Measurements from ENCODE around the gene LRRTM4. TPM values are rescaled to one million over a fixed set of nuclear protein-coding genes. Genes with fewer than 3 reads are reported as not detected.
A peak's percentile ranks its signal among the peaks of the same experiment; 100 is the strongest.

LRRTM4 gene
- polyA plus RNA-seq, 3 donors = 1.2 to 1.8 (median 1.8) TPM

DNA sequence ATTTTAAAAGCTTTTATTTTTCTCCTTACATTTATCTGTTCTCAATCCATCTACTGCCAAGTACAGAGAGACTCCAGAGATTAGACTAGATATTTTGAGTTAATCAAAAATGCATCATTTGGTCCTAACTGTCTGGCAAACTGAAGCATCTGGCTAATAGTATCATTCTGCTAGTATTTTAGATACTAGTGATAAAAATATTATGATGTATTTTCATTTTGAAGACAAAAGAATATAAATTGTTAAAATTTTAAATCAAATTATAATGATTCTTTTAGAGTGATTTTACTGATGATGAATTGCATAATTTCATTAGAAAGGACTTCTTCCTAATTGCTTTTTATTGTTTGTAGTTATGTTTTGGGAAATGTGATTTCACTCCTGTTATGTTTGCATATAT is 584.0 kb downstream of the LRRTM4 start:
- no peak for DNase-seq (ENCODE audit: low read depth in 3 of 3, low spot score in 2 of 3)

DNA sequence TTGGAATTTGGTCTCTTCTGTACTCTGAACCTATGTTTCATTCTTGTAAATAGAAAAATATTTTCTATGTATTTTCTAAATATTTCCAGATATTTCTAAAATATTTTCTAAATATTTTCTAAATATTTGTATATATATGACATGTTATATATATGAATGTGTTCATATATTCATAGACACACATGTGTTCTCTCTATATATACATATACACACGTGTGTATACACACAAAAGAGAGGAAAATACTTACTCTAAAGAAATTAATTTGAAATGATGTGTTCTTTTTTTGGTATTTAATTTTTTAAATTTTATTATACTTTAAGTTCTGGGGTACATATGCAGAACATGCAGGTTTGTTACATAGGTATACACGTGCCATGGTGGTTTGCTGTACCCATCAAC is 589.6 kb downstream of the LRRTM4 start:
- no peak for DNase-seq (ENCODE audit: low read depth in 3 of 3, low spot score in 2 of 3)

DNA sequence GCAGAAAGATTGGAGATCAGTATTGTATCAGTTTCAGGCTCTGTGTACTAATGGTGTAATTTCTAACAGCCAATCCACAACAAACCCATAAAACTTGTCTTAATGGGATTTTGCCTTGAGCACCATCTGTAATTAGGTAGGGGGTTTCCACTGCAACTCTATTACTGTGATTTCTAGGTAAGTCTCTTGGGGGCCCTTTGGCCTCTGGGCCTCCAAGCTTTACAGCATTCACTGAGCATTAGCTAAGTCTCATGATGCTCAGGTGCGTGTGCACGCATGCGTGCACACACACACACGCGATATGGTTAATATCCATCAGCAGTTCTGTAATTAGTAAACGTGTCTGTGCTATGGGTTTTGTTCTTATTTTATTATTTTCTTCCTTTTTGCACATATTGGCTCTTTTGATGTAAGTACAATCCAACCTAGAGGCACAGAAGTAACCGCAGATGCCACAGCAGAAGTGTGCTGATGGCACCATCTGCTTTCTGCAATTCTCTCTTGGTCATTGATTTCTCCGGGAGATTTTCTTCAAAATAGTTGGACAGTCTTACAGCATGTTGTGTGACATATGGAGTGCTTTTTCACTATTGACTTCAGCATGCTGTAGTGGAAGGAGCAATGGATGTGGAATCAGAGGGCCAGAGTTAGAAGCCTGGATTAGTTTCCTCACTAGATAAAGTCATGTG is 592.0 kb downstream of the LRRTM4 start:
- DNase-seq (ENCODE audit: low read depth in 3 of 3, low spot score in 2 of 3) = no peak

DNA sequence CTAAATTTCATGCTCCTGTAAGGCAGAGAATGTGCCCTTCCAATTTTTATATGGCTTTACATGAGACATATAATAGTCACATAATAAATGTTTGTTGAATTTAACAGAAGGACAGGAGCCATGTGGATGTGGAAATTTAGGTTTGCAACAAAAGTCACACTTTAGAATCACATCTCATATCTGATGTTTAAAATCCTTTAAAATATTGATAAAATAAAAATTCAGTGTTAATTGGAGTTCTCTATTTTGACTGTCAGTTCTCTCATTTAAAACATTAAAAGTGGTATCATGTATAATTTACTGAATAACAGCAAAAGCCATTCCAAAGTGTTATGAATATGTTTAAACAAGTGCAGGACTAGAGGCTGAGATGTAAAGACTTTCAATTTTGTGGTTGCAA is 594.1 kb downstream of the LRRTM4 start:
- DNase-seq (ENCODE audit: low read depth in 3 of 3, low spot score in 2 of 3) = no peak

- no peak for DNase-seq (ENCODE audit: low read depth in 3 of 3, low spot score in 2 of 3)
Observed at GRCh38 chr2:76921006-76921405, 601.2 kb downstream of the LRRTM4 start.

DNA sequence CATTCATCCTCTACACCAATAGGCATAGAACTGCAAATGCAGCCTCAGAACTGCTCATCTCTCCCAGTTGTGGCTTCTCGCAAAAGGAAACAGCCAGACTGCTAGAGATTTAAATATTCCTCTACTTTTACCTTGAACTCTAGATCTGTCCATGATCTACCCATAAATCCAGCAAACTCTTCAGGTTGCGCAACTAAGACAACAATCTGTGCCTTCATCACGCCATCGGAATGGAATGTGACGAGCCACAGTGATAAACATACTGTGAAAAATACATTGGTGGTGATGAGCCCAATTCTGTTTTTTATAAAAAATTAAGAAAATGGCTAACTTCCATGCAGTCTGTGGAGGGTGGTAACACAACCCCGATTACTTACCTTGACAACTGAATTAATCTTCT is 626.7 kb downstream of the LRRTM4 start:
- DNase-seq (ENCODE audit: low read depth in 3 of 3, low spot score in 2 of 3) = no peak

DNA sequence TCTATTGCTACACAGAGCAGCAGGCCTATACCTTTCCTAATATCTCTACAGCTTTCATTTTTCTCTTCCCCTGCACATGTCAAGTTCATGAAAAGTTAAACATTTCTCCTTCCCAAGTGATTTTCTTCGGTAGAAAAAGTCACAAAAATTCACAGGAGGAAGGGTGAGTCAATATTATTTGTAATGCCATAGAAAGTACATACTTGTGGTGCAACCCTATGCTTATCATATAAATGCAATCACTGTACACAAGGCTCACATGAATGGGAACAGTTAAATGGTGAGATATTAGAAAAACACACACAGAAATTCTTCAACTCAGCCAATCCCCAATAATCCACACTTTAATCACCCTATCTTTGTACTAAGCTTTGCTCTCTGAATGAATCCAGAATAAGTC is 651.6 kb downstream of the LRRTM4 start:
- DNase-seq (ENCODE audit: low read depth in 3 of 3, low spot score in 2 of 3) = no peak

DNA sequence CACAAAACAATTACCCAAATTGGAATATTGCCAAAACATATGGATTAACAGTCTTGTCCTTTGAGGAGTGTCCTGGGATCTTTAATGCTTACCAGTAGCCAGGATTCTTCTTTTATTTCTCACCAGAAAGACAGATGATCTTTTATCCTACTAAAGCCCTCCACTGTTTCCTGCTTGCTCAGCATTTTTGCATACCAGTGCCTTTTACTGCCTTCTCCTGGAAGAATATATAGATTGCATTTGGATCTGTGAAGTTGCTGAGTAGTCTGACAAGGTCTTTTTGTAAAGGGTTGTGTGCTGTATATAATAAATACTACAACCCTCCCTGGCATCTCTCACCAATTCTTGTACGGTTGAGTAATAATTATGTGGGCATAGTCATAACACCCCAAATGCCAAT is 652.2 kb downstream of the LRRTM4 start:
- DNase-seq (ENCODE audit: low read depth in 3 of 3, low spot score in 2 of 3) = no peak

GRCh38 chr2:76867854-76868253 is 654.3 kb downstream of the LRRTM4 start:
- no peak for DNase-seq (ENCODE audit: low read depth in 3 of 3, low spot score in 2 of 3)

DNA sequence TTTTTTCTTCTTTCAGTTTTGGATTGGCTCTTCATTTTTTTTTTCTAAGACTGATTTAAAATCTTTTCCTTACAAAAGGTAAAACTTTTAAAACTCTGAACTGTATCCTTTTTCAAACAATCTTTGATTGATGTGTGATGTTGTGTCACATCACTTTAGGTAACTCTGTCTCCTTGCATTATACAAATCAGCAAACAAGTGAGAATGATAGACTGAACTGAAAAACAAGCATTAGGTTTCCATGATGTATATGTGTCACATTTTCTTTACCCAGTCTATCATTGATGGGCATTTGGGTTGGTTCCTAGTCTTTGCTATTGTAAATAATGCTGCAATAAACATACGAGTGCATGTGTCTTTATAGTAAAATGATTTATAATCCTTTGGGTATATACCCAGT is 655.7 kb downstream of the LRRTM4 start:
- no peak for DNase-seq (ENCODE audit: low read depth in 3 of 3, low spot score in 2 of 3)

DNA sequence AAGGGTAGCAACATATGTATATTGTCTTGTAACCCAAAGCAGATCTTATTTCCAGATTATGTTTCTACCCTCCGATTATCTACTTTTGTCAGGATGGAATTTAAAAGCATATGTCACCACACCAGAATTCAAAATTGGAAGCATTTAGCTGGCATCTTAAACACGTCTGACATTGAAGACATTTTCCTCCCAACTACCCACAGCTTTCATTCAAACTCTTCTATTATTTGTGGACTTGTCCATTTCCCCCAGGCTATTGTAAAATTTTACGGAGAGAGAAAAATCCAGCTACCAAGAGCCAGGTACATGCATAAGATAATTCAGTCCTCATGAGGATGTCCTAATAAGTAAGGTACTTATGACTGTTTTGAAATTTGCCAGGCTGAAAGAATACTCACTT is 659.3 kb downstream of the LRRTM4 start:
- DNase-seq (ENCODE audit: low read depth in 3 of 3, low spot score in 2 of 3) = no peak

DNA sequence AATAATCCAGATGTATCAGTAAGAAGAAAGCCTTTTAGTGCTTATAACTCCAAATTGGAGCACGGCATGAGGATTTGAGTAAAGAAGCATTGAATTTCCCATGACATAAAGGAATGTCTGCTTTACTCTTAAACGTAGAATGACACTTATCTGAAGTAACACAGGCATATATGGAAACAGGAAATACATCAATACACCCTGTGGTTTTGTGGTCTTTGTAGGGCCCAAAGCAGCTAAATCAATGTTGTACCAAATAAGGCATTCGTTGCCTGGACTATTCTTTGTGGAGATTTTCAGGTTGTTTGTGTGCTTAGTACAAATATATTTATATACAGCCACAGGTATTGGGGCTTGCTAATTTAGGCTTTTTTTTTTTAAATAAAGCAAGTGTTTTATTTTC is 660.5 kb downstream of the LRRTM4 start:
- DNase-seq (ENCODE audit: low read depth in 3 of 3, low spot score in 2 of 3) = no peak

DNA sequence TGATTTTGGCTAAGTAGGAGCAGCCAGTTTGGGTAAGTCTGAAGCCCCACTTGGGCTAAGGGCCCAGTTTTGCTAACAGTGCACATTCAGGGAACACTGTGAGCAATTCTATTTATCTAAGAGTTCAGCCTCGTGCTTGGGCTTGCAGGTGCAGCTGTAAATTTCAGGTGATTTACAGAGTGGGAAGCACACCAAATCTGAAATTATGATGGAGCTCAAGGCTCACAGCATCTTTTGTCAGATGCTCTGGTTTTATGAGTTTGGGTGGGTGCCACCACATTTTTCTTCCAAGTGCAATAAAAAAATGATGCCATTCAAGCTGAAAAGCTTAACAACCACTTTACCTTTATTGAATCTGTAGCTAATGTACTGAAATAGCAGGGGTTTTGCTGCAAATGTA is 671.2 kb downstream of the LRRTM4 start:
- no peak for DNase-seq (ENCODE audit: low read depth in 3 of 3, low spot score in 2 of 3)

GRCh38 chr2:76849086-76849485 is 673.1 kb downstream of the LRRTM4 start:
- DNase-seq (ENCODE audit: low read depth in 3 of 3, low spot score in 2 of 3) = no peak

GRCh38 chr2:76839826-76840225 is 682.4 kb downstream of the LRRTM4 start:
- no peak for DNase-seq (ENCODE audit: low read depth in 3 of 3, low spot score in 2 of 3)

DNA sequence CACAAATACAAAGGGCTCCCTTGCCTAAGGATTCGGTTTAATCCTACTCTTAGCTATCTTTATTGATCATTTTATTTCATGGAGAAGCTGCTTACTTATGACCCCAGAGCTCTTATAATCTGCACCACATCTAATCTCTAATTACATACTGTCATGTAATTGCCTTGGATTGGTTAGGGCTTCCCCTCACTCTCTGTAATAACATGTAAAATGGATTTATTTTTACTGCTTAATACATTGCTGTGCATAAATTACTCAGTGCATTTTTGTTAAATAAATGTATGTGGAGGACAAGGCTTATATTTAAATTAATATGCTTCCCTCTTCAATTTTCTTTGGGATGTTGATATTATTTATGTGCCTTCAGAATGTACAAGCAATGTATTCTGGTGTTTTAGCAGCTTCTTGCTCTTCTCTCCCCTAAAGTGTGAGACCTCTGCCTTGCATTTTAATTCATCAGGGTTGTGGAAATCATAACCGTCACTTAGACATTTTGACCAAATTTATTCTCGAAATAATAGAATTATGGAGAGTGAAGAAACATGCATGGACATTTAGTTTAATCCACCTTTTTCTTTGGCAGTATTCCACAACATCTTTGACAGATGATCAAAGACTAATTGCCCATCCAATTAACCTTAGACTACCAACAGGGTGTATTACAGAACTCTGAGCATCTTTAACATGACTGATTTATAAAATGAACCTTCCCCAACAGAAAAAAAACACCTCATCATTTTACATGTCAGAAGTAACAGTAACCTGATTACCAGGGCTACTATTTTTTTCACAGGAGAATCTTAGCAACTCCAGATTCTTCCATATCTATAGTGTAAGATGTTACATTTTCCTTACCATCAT is 692.6 kb downstream of the LRRTM4 start:
- DNase-seq (ENCODE audit: low read depth in 3 of 3, low spot score in 2 of 3) = no peak

DNA sequence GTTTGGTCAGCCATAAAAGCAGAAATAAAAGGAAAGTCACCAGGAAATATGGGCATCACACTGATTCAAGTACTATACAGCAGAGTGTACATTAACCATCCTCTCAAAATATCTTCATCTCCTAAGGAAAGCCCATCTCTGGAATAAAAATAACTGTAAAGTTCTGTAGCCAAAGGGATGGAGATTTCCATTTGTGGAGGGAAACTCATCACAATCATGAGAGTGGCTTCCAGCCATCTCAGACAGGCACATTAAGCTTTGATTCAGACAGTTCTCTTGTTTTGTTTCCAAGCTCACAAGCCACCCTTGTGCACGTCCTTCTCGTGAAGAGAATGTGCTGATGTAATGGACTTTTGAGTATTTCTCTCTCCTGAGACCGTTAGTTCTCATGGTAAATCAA is 695.5 kb downstream of the LRRTM4 start:
- DNase-seq (ENCODE audit: low read depth in 3 of 3, low spot score in 2 of 3) = no peak

DNA sequence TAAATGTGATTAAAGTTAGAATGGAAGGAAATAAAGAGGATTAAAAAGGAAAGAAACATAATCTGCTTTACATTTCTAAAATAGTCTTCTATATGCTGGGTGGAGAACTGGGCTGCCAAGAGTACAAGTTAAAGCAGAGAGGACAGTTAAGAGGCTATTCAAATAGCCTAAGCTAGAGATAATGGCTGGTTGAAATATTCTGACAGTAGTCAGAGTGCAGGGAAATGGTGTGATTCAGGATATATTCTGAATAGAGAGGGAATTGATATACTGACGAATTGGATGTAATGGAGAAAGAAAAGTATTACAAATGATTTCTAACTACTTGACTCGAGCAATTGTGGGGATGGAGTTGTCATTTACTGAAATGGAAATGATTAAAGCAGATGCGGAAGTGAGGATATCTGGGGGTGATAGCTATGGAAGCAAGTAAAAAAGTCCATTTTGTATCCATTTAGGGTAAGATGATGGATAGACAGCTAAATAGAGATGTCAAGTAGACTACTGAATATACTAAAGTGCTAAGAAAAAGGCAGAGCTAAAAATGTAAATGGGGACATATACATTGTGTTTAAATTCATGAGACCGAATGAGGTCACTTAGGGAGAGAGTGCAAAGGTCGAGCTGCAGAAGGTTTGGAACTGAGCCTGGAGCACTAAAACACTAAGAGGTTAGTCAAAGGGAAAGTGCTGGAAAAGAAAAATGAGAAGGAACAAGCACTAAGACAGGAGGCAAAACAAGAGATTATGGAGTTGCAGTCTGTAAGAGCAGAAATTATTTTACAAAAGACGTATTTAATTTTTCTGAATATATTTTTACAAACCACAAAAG is 696.8 kb downstream of the LRRTM4 start:
- DNase-seq (ENCODE audit: low read depth in 3 of 3, low spot score in 2 of 3) = no peak

DNA sequence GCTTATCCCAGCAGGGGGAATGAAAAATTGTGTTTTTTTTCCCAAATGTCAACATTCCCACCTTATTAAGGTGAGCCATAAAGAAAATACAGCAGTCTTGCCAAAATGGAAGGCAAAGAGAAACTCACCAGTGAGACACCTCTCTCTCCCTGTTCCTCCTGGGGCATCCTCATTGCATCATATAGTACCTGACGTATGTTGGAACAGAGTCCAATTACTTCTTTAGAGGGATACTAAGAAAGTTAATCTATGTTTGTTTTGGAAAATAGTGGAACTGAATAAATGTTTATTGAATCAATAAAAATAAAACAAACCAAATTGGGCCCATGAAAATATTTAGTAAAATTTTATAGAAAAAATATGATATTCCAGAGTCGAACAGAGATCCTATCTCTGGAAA is 700.4 kb downstream of the LRRTM4 start:
- DNase-seq (ENCODE audit: low read depth in 3 of 3, low spot score in 2 of 3) = no peak

- DNase-seq (ENCODE audit: low read depth in 3 of 3, low spot score in 2 of 3) = no peak
Observed at GRCh38 chr2:76813084-76813483, 709.1 kb downstream of the LRRTM4 start.

GRCh38 chr2:76812156-76812555 is 710.0 kb downstream of the LRRTM4 start:
- peak in 1 of 3 donors; percentile 19 for DNase-seq (ENCODE audit: low read depth in 3 of 3, low spot score in 2 of 3)

All from right renal cortex interstitium (tissue), 3 donors.